ENCODE measurements around the gene PTPRCAP. TPM values are rescaled to one million over a fixed set of nuclear protein-coding genes. Genes with fewer than 3 reads are reported as not detected.
A peak's percentile ranks its signal among the peaks of the same experiment; 100 is the strongest.
"Not testable (repeated sequence)": the region's sequence is repeated elsewhere in the genome, so short reads cannot be mapped to it uniquely, and the experiment has no call there.

PTPRCAP gene
- total and polyA plus RNA-seq, 3 experiments from 2014 or later: 145 to 1,075 (median 163) TPM

GRCh38 chr11:67428052-67429001 lies 9.2 kb downstream of the PTPRCAP start, which contains the start of gene RPS6KB2:
Gene RPS6KB2, plus strand, starts transcription at chr11:67428494. Its CDS starts 52 bp downstream, at chr11:67428546.
- POLR2A ChIA-PET: interaction anchor here (0.6 to 3.6 kb wide), 14 partner anchors 8 to 143 kb away, joined by 3 to 39 read pairs (median 6); partner anchors contain the start of genes CABP4, CLCF1, PITPNM1 and PPP1CA
- peak within 1 kb of the TSS; percentile 91 for H3K27ac ChIP-seq (ENCODE audit: low read depth, low read length)
- peak within 1 kb of the TSS; percentile 76 for H3K4me3 ChIP-seq (ENCODE audit: low read length)
- H3K4me3 Mint-ChIP-seq: peak within 1 kb of the TSS; percentile 94 to 100 (median 99)
- peak; percentile 96 to 99 (median 99) for DNase-seq
- H3K9me3 ChIP-seq (ENCODE audit: low read length): no peaks in the 10 kb centered on the region
- H3K36me3 Mint-ChIP-seq: peaks cover 0 to 34% (median 2%) of the 10 kb centered on the region in 3 donors
- H3K9me3 Mint-ChIP-seq: no peaks in the 10 kb centered on the region
- H3K27ac Mint-ChIP-seq: peak within 1 kb of the TSS; percentile 93 to 99 (median 98)
- H3K4me1 Mint-ChIP-seq: peaks cover 25 to 61% (median 31%) of the 10 kb centered on the region in 3 donors
- H3K27me3 Mint-ChIP-seq: peaks cover 0 to 6% of the 10 kb centered on the region in 2 donors
- peaks cover 14% of the 10 kb centered on the region for H3K36me3 ChIP-seq (ENCODE audit: insufficient read depth, low read length)
- no peaks in the 10 kb centered on the region for H3K27me3 ChIP-seq (ENCODE audit: insufficient read depth, low read length, poor library complexity, severe bottlenecking)
- H3K4me1 ChIP-seq (ENCODE audit: insufficient read depth, low read length): peaks cover 39% of the 10 kb centered on the region
- CTCF ChIA-PET: interaction anchor here (1.0 to 2.8 kb wide), 10 partner anchors 9 to 166 kb away, joined by 3 to 18 read pairs (median 4); partner anchors contain the start of genes PPP1CA, PTPRCAP, TBC1D10C and TMEM134

- H3K9me3 Mint-ChIP-seq: not testable (repeated sequence)
Measured at GRCh38 chr11:67427364-67427859, 10.1 kb downstream of the PTPRCAP start.

GRCh38 chr11:67423891-67424613 lies 13.4 kb downstream of the PTPRCAP start:
- Histone ChIP-seq H3K27ac (ENCODE audit: low read depth, low read length) (no peak overlapping the region), H3K4me1 (ENCODE audit: insufficient read depth, low read length) (peaks cover 29% of the 10 kb centered on the region), H3K9me3 (ENCODE audit: low read length) (no peaks in the 10 kb centered on the region), H3K27me3 (ENCODE audit: insufficient read depth, low read length, poor library complexity, severe bottlenecking) (no peaks in the 10 kb centered on the region), H3K36me3 (ENCODE audit: insufficient read depth, low read length) (no peaks in the 10 kb centered on the region), H3K4me3 (ENCODE audit: low read length) (no peak overlapping the region)
- no peak for DNase-seq
- Mint-ChIP-seq H3K36me3 (peaks cover 0 to 7% (median 0%) of the 10 kb centered on the region in 3 donors), H3K4me1 (peaks cover 33 to 48% (median 35%) of the 10 kb centered on the region in 3 donors), H3K9me3 (no peaks in the 10 kb centered on the region), H3K27ac (no peak overlapping the region), H3K4me3 (peak overlapping the region in 1 of 7 donors; percentile 9), H3K27me3 (peaks cover 0 to 6% of the 10 kb centered on the region in 2 donors)
- POLR2A ChIA-PET: interaction anchor here (0.5 to 1.2 kb wide), 3 partner anchors 11 to 21 kb away, joined by 3 to 6 read pairs (median 4); no protein-coding TSS in a partner anchor
- CTCF ChIA-PET: interaction anchor here (1.0 to 2.2 kb wide), 5 partner anchors 16 to 24 kb away, joined by 3 to 10 read pairs (median 5); partner anchors contain the start of gene PPP1CA

More at GRCh38 chr11:67427364-67427859, 10.1 kb downstream of the PTPRCAP start:
- not testable (repeated sequence) for H3K36me3 ChIP-seq (ENCODE audit: insufficient read depth, low read length); H3K9me3 ChIP-seq (ENCODE audit: low read length); H3K27me3 Mint-ChIP-seq; DNase-seq; H3K27me3 ChIP-seq (ENCODE audit: insufficient read depth, low read length, poor library complexity, severe bottlenecking)
- H3K4me1 ChIP-seq (ENCODE audit: insufficient read depth, low read length): peaks cover 30% of the 10 kb centered on the region
- Mint-ChIP-seq H3K4me1 (peaks cover 30 to 60% (median 32%) of the 10 kb centered on the region in 3 donors), H3K4me3 (peak overlapping the region; percentile 94 to 100 (median 99)), H3K36me3 (peaks cover 0 to 25% (median 2%) of the 10 kb centered on the region in 3 donors), H3K27ac (peak overlapping the region; percentile 93 to 99 (median 98))
- ChIA-PET CTCF (interaction anchor here (1.0 to 2.8 kb wide), 5 partner anchors 10 to 42 kb away, joined by 3 to 18 read pairs (median 8); partner anchors contain the start of genes PPP1CA, PTPRCAP, TBC1D10C and TMEM134), POLR2A (interaction anchor here (0.7 to 3.6 kb wide), 7 partner anchors 9 to 36 kb away, joined by 3 to 39 read pairs (median 12); partner anchors contain the start of genes PPP1CA, PTPRCAP, RAD9A and TBC1D10C)
- H3K27ac ChIP-seq (ENCODE audit: low read depth, low read length): peak overlapping the region; percentile 91
- peak overlapping the region; percentile 76 for H3K4me3 ChIP-seq (ENCODE audit: low read length)

GRCh38 chr11:67423466-67423865 lies 14.0 kb downstream of the PTPRCAP start:
- Histone ChIP-seq H3K36me3 (ENCODE audit: insufficient read depth, low read length) (no peaks in the 10 kb centered on the region), H3K4me3 (ENCODE audit: low read length) (no peak overlapping the region), H3K4me1 (ENCODE audit: insufficient read depth, low read length) (peaks cover 31% of the 10 kb centered on the region), H3K9me3 (ENCODE audit: low read length) (no peaks in the 10 kb centered on the region), H3K27ac (ENCODE audit: low read depth, low read length) (no peak overlapping the region), H3K27me3 (ENCODE audit: insufficient read depth, low read length, poor library complexity, severe bottlenecking) (no peaks in the 10 kb centered on the region)
- Mint-ChIP-seq H3K4me1 (peaks cover 34 to 48% (median 41%) of the 10 kb centered on the region in 3 donors), H3K36me3 (peaks cover 0 to 5% (median 0%) of the 10 kb centered on the region in 3 donors), H3K4me3 (peak overlapping the region in 1 of 7 donors; percentile 24), H3K27me3 (peaks cover 0 to 6% of the 10 kb centered on the region in 2 donors), H3K9me3 (no peaks in the 10 kb centered on the region), H3K27ac (peak overlapping the region in 1 of 8 donors; percentile 75)
- ChIA-PET POLR2A (interaction anchor here (0.6 to 1.2 kb wide), 3 partner anchors 9 to 580 kb away, joined by 3 to 7 read pairs (median 3); no protein-coding TSS in a partner anchor), CTCF (interaction anchor here (1.7 to 2.2 kb wide), 2 partner anchors 15 to 22 kb away, joined by 6 to 10 read pairs; partner anchors contain the start of gene PPP1CA)
- no peak for DNase-seq

- no peaks in the 10 kb centered on the region for H3K27me3 ChIP-seq (ENCODE audit: insufficient read depth, low read length, poor library complexity, severe bottlenecking)
- H3K4me3 Mint-ChIP-seq: peak overlapping the region in 1 of 7 donors; percentile 24
- H3K27me3 Mint-ChIP-seq: peaks cover 0 to 3% of the 10 kb centered on the region in 2 donors
- ChIA-PET POLR2A (interaction anchor here (0.6 to 1.2 kb wide), 5 partner anchors 8 to 580 kb away, joined by 3 to 7 read pairs (median 3); partner anchors contain the start of gene TBC1D10C), CTCF (interaction anchor here (1.7 to 2.2 kb wide), 2 partner anchors 14 to 21 kb away, joined by 6 to 10 read pairs; partner anchors contain the start of gene PPP1CA)
- H3K9me3 Mint-ChIP-seq: no peaks in the 10 kb centered on the region
- no peak overlapping the region for H3K27ac ChIP-seq (ENCODE audit: low read depth, low read length)
- H3K27ac Mint-ChIP-seq: peak overlapping the region in 3 of 8 donors; percentile 22 to 75 (median 73)
- H3K36me3 Mint-ChIP-seq: peaks cover 0 to under 1% (median 0%) of the 10 kb centered on the region in 3 donors
- peaks cover 36% of the 10 kb centered on the region for H3K4me1 ChIP-seq (ENCODE audit: insufficient read depth, low read length)
- H3K4me3 ChIP-seq (ENCODE audit: low read length): no peak overlapping the region
- DNase-seq: no peak
- peaks cover 35 to 50% (median 42%) of the 10 kb centered on the region in 3 donors for H3K4me1 Mint-ChIP-seq
- no peaks in the 10 kb centered on the region for H3K9me3 ChIP-seq (ENCODE audit: low read length)
- no peaks in the 10 kb centered on the region for H3K36me3 ChIP-seq (ENCODE audit: insufficient read depth, low read length)
Measured at GRCh38 chr11:67422891-67423290, 14.6 kb downstream of the PTPRCAP start.

GRCh38 chr11:67421430-67422031 lies 16.0 kb downstream of the PTPRCAP start:
- no peak for DNase-seq
- peaks cover 36 to 55% (median 44%) of the 10 kb centered on the region in 3 donors for H3K4me1 Mint-ChIP-seq
- H3K27me3 Mint-ChIP-seq: peaks cover 0 to 1% of the 10 kb centered on the region in 2 donors
- ChIA-PET POLR2A (interaction anchor here (0.6 to 5.9 kb wide), 8 partner anchors 9 to 83 kb away, joined by 3 to 111 read pairs (median 8); partner anchors contain the start of genes POLD4, PPP1CA, PTPRCAP and TBC1D10C), CTCF (interaction anchor here (1.2 to 9.8 kb wide), 4 partner anchors 10 to 30 kb away, joined by 3 to 108 read pairs (median 8); partner anchors contain the start of genes PPP1CA, RAD9A and TBC1D10C)
- Histone ChIP-seq H3K4me3 (ENCODE audit: low read length) (peak overlapping the region; percentile 54), H3K36me3 (ENCODE audit: insufficient read depth, low read length) (no peaks in the 10 kb centered on the region), H3K27ac (ENCODE audit: low read depth, low read length) (no peak overlapping the region), H3K27me3 (ENCODE audit: insufficient read depth, low read length, poor library complexity, severe bottlenecking) (no peaks in the 10 kb centered on the region), H3K9me3 (ENCODE audit: low read length) (no peaks in the 10 kb centered on the region), H3K4me1 (ENCODE audit: insufficient read depth, low read length) (peaks cover 42% of the 10 kb centered on the region)
- peak overlapping the region; percentile 46 to 83 (median 71) for H3K4me3 Mint-ChIP-seq
- no peaks in the 10 kb centered on the region for H3K36me3 Mint-ChIP-seq
- no peaks in the 10 kb centered on the region for H3K9me3 Mint-ChIP-seq
- H3K27ac Mint-ChIP-seq: peak overlapping the region in 7 of 8 donors; percentile 75 to 94 (median 84)
